AG20443 (cell line): Measurements from ENCODE around the gene PPP2R2C.

Experiments
- DNase-seq: peaks from one replicate; pipeline ENCODE4 v3.0.0; 2012; ENCODE audit warnings: low spot score, mixed read lengths

Gene PPP2R2C

GRCh38 chr4:6364146-6364545, 108.3 kb downstream of the PPP2R2C start:
- DNase-seq, result no peak

GRCh38 chr4:6362896-6363295, 109.5 kb downstream of the PPP2R2C start:
- DNase-seq, result peak; percentile 60

GRCh38 chr4:6362243-6362885, 110.0 kb downstream of the PPP2R2C start:
- DNase-seq, result no peak

GRCh38 chr4:6361076-6361784, 111.2 kb downstream of the PPP2R2C start:
- no peak for DNase-seq

GRCh38 chr4:6360385-6360784, 112.0 kb downstream of the PPP2R2C start:
- no peak for DNase-seq

GRCh38 chr4:6359536-6360308, 112.7 kb downstream of the PPP2R2C start:
- no peak for DNase-seq

GRCh38 chr4:6357476-6357875, 114.9 kb downstream of the PPP2R2C start:
- no peak for DNase-seq

GRCh38 chr4:6356076-6356560, 116.3 kb downstream of the PPP2R2C start:
- no peak for DNase-seq

GRCh38 chr4:6355052-6355451, 117.4 kb downstream of the PPP2R2C start:
- no peak for DNase-seq

GRCh38 chr4:6354626-6355025, 117.8 kb downstream of the PPP2R2C start:
- no peak for DNase-seq

- DNase-seq, result no peak
These were observed 118.3 kb downstream of the PPP2R2C start for GRCh38 chr4:6354119-6354518.

GRCh38 chr4:6352031-6352692, 120.3 kb downstream of the PPP2R2C start:
- no peak for DNase-seq

- no peak for DNase-seq
These were observed 121.0 kb downstream of the PPP2R2C start for GRCh38 chr4:6351246-6352000.

- no peak for DNase-seq
These were observed 121.8 kb downstream of the PPP2R2C start for GRCh38 chr4:6350646-6351045.

GRCh38 chr4:6349896-6350603, 122.4 kb downstream of the PPP2R2C start:
- DNase-seq, result no peak

- no peak for DNase-seq
These were observed 124.0 kb downstream of the PPP2R2C start for GRCh38 chr4:6348408-6348807.

- no peak for DNase-seq
These were observed 124.8 kb downstream of the PPP2R2C start for GRCh38 chr4:6347511-6348045.

- no peak for DNase-seq
These were observed 125.9 kb downstream of the PPP2R2C start for GRCh38 chr4:6346373-6347110.

- DNase-seq, result no peak
These were observed 126.5 kb downstream of the PPP2R2C start for GRCh38 chr4:6345866-6346265.
